Naive thymus-derived CD8-positive, alpha-beta T cell (primary cell): Measurements from ENCODE around the gene HOXA2. TPM values are rescaled to one million over a fixed set of nuclear protein-coding genes. Genes with fewer than 3 reads are reported as not detected.

Experiments
- ATAC-seq, 2 donors: fragments of 150-1000 bp; cut with Tn5 transposase in 1 of 2; sonication (Bioruptor Pico), chemical (Tn5 transposase) in 1 of 2; 1 replicate in 1 of 2; 2 replicates in 1 of 2; pipeline ENCODE4 v1.10.0; 2021; ENCODE audit warnings: mild to moderate bottlenecking in 2 of 2, moderate library complexity in 2 of 2
- POLR2A ChIA-PET: fragments of 350-600 bp; sonication (Branson Sonifier 250); formaldehyde crosslinking; loops from one replicate; lab custom pipeline; 2021; ENCODE audit warnings: antibody characterized with exemption; lab: Charles Lee
- DNase-seq, 10 donors: peaks; one replicate each; pipeline versions ENCODE4 v3.0.0 to v3.0.0-alpha.2; 2020 to 2022
- H3K27ac Mint-ChIP-seq, 10 donors: one replicate each; pipeline ENCODE4 v1.8.0; 2020 to 2022; ENCODE audit warnings: mild to moderate bottlenecking in 10 of 10, mixed read lengths in 10 of 10, moderate library complexity in 4 of 10, inconsistent platforms in 1 of 10
- H3K27me3 Mint-ChIP-seq, 5 donors: one replicate each; pipeline ENCODE4 v1.8.0; 2021 to 2022; ENCODE audit warnings: mixed read lengths in 5 of 5
- H3K36me3 Mint-ChIP-seq, 3 donors: one replicate each; pipeline ENCODE4 v1.8.0; 2020 to 2022; ENCODE audit warnings: mixed read lengths in 3 of 3, mild to moderate bottlenecking in 2 of 3, inconsistent platforms in 1 of 3
- H3K4me1 Mint-ChIP-seq, 4 donors: one replicate each; pipeline ENCODE4 v1.8.0; 2021 to 2022; ENCODE audit warnings: mixed read lengths in 4 of 4
- H3K4me3 Mint-ChIP-seq, 10 donors: one replicate each; pipeline ENCODE4 v1.8.0; 2020 to 2022; ENCODE audit warnings: mild to moderate bottlenecking in 10 of 10, mixed read lengths in 10 of 10, moderate library complexity in 6 of 10, inconsistent platforms in 1 of 10
- H3K9me3 Mint-ChIP-seq, 9 donors: one replicate each; pipeline ENCODE4 v1.8.0; 2020 to 2022; ENCODE audit warnings: mixed read lengths in 9 of 9, mild to moderate bottlenecking in 3 of 9, inconsistent platforms in 1 of 9, moderate library complexity in 1 of 9
- polyA plus RNA-seq, 3 donors: library from polyadenylated mRNA; unstranded; fragments of 300-500 nt; fragmentation: Illumina TruSeq; gene quantifications; one replicate each; pipeline ENCODE4 v1.2.3, GENCODE V29; 2021
- total RNA-seq, 8 experiments: library from RNA in 2 of 8; stranded (reverse) in 2 of 8; gene quantifications; one replicate each; pipeline ENCODE4 v1.2.3 and lab custom pipeline; 2021 to 2026

HOXA2 gene
- total and polyA plus RNA-seq, 5 experiments from 2014 or later: not detected

DNA sequence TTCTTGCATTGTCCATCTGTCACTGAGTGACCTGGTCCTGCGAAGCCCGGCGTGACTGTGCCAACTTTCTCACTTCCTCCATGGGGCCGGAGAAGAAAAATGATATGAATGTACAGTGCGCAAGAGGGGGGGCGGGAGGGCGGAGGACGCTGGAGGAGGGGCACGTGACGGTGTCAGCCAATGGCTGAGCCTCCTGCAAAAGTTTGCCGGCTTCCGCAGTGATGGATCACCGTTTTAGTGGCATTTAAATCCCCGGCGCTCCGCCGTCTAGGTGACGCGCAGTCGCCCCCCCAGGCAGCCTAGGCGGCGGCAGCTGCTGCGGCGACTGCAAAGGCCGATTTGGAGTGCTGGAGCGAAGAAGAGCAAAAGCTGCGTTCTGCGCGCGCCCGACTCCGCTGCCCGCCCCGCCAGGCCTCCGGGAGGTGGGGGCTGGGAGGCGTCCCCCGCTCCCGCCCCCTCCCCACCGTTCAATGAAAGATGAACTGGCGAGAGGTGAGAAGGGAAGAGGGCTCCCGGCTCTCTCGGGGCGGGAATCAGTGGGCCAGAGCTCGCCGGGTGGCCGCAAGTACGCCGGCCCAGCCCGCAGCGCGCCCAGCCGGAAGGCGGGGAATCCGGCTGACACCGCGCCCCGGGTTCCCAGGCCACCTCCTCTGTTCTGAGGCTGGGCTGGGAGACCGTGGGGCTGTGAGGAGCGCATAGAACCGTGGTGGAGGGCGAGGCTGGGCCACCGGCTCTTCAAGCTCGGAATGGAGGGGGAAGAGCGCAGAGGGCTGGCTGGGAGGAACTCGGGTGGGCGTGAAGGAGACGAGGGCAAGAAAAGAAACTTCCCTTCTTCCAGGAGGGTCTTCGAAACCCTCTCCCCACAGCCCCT is 6.4 kb downstream of the HOXA2 start, which contains the start of gene HOXA1:
Gene HOXA1, minus strand, starts transcription at position 104 of the 871 bp plus-strand sequence. Its CDS starts 88 bp downstream, at position 16.
- Mint-ChIP-seq H3K27ac (peak within 1 kb of the TSS in 9 of 10 donors; percentile 25 to 87 (median 72)), H3K27me3 (peaks cover 58 to 90% (median 65%) of the 10 kb centered on the region in 5 donors), H3K36me3 (peaks cover 9 to 20% (median 10%) of the 10 kb centered on the region in 3 donors), H3K4me3 (peak within 1 kb of the TSS; percentile 79 to 94 (median 92)), H3K4me1 (peaks cover 19 to 56% (median 33%) of the 10 kb centered on the region in 4 donors), H3K9me3 (peaks cover 0 to 3% (median 0%) of the 10 kb centered on the region in 9 donors)
- POLR2A ChIA-PET: interaction anchor here (0.7 to 1.4 kb wide), 2 partner anchors 33 to 34 kb away, joined by 3 read pairs; partner anchors contain the start of gene HOXA4
- DNase-seq (peak; percentile 58 to 84 (median 66)), ATAC-seq (peak; percentile 89 to 90)

DNA sequence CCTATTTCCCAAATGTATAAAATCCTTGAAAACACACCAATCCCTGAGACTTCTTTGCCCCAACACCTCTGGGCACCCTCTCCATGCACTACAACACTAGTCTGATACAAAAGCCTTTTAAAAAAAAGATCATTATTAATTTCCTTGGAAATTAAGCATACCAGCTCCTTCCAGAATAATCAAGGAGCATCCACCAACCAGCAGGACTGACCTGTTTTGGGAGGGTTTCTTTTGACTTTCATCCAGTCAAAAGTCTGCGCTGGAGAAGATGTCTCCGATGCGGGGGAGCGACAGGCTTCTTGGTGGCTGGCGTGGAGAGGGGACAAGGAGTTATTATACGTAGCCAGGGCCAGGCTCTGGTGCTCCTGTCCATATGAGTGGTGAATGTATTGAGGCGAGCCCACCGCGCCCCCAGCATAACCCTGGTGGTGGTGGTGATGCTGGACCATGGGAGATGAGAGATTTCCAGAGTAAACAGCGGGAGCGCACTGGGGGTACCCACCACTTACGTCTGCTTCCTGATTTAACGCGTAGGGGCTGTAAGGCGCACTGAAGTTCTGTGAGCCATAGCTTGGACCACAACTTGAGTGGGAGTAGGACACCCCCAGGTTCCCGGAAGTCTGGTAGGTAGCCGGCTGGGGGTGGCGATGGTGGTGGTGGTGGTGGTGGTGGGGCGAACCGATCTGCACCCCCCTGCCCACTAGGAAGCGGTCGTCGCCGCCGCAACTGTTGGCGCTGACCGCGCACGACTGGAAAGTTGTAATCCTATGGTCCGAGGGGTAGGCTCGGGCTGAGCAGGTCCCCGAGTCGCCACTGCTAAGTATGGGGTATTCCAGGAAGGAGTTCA is 7.2 kb downstream of the HOXA2 start:
- Mint-ChIP-seq H3K27ac (peak overlapping the region in 8 of 10 donors; percentile 57 to 84 (median 73)), H3K4me1 (peaks cover 19 to 56% (median 33%) of the 10 kb centered on the region in 4 donors), H3K4me3 (peak overlapping the region; percentile 79 to 94 (median 92)), H3K36me3 (peaks cover 4 to 16% (median 13%) of the 10 kb centered on the region in 3 donors), H3K9me3 (peaks cover 0 to 3% (median 0%) of the 10 kb centered on the region in 9 donors), H3K27me3 (peaks cover 57 to 90% (median 68%) of the 10 kb centered on the region in 5 donors)
- DNase-seq: peak in 1 of 10 donors; percentile 5
- POLR2A ChIA-PET: interaction anchor here (1.4 kb wide), 1 partner anchor 35 kb away, joined by 3 read pairs; the partner anchor contains the start of gene HOXA4
- ATAC-seq: peak in 1 of 2 donors; percentile 24

DNA sequence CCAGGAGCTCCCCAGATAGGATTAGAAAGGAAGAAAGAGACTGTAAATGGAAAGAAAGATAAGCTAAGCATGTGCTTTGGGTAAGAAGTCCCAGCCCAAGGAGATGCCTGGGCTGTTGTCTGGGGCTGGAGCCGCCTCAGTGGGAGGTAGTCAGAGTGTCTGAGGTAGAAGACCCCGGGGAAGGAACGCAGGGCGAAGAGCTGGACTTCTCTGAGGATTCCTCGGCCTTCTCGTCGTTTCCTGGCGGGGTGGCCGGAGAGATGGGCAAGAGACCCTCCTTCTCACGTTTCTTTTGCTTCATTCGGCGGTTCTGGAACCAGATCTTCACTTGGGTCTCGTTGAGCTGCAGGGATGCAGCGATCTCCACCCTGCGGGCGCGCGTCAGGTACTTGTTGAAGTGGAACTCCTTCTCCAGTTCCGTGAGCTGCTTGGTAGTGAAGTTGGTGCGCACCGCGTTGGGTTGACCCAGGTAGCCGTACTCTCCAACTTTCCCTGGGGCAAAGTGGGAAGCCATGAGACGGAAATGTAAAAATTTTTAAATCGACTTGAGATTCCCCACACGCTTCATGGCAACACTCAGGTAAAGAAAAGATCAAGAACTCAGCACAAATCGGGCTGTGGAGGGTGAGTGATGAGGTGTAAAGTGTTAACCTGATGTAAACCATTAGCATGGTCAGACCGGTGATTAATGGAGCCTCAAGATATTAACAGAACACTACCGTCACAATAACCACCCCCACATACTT is 8.0 kb downstream of the HOXA2 start:
- peaks cover 17 to 54% (median 33%) of the 10 kb centered on the region in 4 donors for H3K4me1 Mint-ChIP-seq
- DNase-seq (no peak), ATAC-seq (no peak)
- H3K4me3 Mint-ChIP-seq: peak overlapping the region; percentile 2 to 94 (median 92)
- H3K36me3 Mint-ChIP-seq: peaks cover 0 to 12% (median 9%) of the 10 kb centered on the region in 3 donors
- peak overlapping the region in 3 of 10 donors; percentile 13 to 72 (median 43) for H3K27ac Mint-ChIP-seq
- peaks cover 61 to 90% (median 69%) of the 10 kb centered on the region in 5 donors for H3K27me3 Mint-ChIP-seq
- H3K9me3 Mint-ChIP-seq: peaks cover 0 to 3% (median 0%) of the 10 kb centered on the region in 9 donors
- POLR2A ChIA-PET: no interaction called here

DNA sequence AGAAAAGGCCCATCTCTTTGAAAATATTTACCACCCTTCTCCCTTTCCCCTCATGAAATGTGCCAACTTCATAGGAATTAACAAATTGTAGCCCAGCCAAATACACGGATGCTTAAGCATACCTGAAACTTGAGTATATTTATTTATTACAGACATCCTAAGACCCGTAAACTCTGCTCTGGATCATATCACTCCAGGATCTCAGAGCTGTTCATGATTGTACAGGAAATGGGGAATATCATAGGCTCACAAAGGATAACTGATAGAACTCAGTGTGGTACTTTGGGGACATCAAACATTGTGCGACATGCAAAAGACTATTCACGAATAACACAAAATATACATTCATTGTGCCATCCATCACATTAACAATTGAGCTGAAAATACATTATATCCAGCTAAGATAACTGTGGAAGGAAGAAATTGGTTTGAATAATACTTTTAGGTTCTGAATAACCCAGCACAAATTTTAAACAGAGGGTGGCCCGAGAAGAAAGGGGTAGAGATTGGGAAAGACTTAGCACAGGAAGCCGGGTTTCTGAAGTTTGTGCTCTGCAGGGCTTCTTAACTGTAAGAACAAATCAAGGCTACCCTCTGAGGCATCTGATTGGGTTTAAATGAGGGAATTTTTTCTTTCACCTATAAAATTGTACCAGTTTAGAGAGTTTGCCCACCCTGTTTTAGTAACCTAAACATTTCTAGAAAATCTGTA is 9.1 kb downstream of the HOXA2 start:
- peak overlapping the region in 1 of 10 donors; percentile 42 for H3K4me3 Mint-ChIP-seq
- H3K4me1 Mint-ChIP-seq: peaks cover 14 to 43% (median 30%) of the 10 kb centered on the region in 4 donors
- ATAC-seq: no peak
- no peak for DNase-seq
- H3K27ac Mint-ChIP-seq: no peak overlapping the region
- peaks cover 0 to 8% (median 5%) of the 10 kb centered on the region in 3 donors for H3K36me3 Mint-ChIP-seq
- H3K27me3 Mint-ChIP-seq: peaks cover 62 to 90% (median 69%) of the 10 kb centered on the region in 5 donors
- H3K9me3 Mint-ChIP-seq: peaks cover 0 to 8% (median 0%) of the 10 kb centered on the region in 9 donors
- POLR2A ChIA-PET: no interaction called here

DNA sequence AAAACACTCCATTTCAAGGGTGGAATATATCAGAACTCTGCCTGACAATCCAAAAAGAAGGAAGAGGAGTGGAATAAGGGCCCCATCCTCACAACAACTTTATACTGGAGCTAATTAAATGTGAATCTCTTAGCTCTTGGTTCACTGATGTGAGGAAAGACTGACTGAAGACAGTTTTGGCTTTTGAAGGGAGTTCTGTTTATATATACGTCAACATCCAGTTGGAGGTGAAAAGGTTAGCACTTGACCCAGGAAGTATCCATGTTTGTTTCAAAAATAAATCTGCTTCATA is 9.7 kb downstream of the HOXA2 start:
- no peak overlapping the region for H3K4me3 Mint-ChIP-seq
- no peak overlapping the region for H3K27ac Mint-ChIP-seq
- no peak for DNase-seq
- peaks cover 0 to 8% (median 0%) of the 10 kb centered on the region in 9 donors for H3K9me3 Mint-ChIP-seq
- ATAC-seq: no peak
- peaks cover 0 to 8% (median 5%) of the 10 kb centered on the region in 3 donors for H3K36me3 Mint-ChIP-seq
- POLR2A ChIA-PET: no interaction called here
- peaks cover 13 to 41% (median 29%) of the 10 kb centered on the region in 4 donors for H3K4me1 Mint-ChIP-seq
- H3K27me3 Mint-ChIP-seq: peaks cover 60 to 87% (median 69%) of the 10 kb centered on the region in 5 donors

DNA sequence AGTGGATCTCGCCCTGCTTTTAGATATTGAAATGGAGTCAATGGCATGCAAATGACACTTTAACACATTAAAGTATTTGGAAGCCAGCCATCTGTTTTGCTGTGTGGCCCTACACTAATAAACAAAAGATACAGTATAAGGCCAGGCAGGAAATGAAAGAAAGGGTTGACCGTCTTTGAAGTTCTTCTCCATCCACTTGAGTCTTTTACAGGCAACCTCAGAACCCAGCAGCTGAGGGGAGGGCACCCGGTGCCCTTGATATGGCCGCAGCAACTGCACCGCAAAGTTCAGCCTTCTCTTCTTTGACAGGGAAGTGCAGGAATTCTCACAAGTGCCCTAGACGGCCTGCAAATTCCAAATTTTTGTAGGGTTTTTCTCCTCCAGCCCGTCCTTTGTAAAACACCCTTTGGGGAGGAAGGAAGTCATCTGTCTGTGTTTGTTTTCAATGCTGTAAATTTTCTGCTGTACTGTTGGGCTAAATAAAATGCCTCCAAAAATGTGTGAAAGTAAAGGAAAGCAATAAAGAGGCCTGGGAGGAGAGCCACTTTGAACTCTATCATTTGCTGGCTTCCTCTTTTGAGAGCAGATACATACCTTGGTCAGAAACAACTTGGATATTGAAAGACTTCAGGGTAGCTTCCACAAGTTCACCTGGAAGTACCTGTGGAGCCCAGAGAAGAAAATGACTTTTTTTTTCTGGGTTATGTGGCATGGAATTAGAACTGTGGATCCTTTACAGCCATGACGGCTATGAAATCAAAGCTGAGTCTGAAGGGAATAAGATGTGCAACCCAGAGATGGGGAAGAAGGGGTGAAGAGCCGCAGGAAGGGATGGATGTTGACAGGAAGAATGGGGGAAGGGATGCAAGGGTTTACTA is 10.3 kb downstream of the HOXA2 start:
- peaks cover 0 to 8% (median 2%) of the 10 kb centered on the region in 9 donors for H3K9me3 Mint-ChIP-seq
- no peak overlapping the region for H3K4me3 Mint-ChIP-seq
- H3K36me3 Mint-ChIP-seq: peaks cover 0 to 8% (median 5%) of the 10 kb centered on the region in 3 donors
- DNase-seq (no peak), ATAC-seq (no peak)
- POLR2A ChIA-PET: no interaction called here
- H3K27me3 Mint-ChIP-seq: peaks cover 61 to 87% (median 73%) of the 10 kb centered on the region in 5 donors
- no peak overlapping the region for H3K27ac Mint-ChIP-seq
- H3K4me1 Mint-ChIP-seq: peaks cover 9 to 40% (median 27%) of the 10 kb centered on the region in 4 donors

DNA sequence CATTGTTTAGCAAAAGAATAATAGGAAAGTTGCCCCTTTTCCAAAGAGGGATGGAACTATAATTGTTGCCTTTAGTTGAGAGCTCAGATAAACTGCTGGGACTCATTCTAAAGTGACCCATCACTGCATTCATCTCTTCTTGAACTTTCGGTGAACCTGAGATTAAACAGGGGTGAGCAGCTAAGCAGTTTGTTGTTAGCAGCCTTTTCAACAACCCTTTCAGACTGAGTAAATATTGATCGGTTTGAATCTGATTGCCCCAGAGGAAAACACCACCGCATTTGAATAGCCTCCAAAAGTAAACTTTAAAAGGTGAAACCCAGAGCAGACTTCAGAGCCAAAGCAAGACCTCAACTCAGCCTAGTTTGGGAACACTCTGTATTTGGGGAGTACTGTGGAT is 11.4 kb downstream of the HOXA2 start:
- no peak overlapping the region for H3K27ac Mint-ChIP-seq
- peaks cover 0 to 8% (median 5%) of the 10 kb centered on the region in 3 donors for H3K36me3 Mint-ChIP-seq
- POLR2A ChIA-PET: no interaction called here
- no peak overlapping the region for H3K4me3 Mint-ChIP-seq
- no peak for DNase-seq
- ATAC-seq: no peak
- peaks cover 61 to 88% (median 74%) of the 10 kb centered on the region in 5 donors for H3K27me3 Mint-ChIP-seq
- peaks cover 0 to 8% (median 2%) of the 10 kb centered on the region in 9 donors for H3K9me3 Mint-ChIP-seq
- H3K4me1 Mint-ChIP-seq: peaks cover 7 to 31% (median 22%) of the 10 kb centered on the region in 4 donors

DNA sequence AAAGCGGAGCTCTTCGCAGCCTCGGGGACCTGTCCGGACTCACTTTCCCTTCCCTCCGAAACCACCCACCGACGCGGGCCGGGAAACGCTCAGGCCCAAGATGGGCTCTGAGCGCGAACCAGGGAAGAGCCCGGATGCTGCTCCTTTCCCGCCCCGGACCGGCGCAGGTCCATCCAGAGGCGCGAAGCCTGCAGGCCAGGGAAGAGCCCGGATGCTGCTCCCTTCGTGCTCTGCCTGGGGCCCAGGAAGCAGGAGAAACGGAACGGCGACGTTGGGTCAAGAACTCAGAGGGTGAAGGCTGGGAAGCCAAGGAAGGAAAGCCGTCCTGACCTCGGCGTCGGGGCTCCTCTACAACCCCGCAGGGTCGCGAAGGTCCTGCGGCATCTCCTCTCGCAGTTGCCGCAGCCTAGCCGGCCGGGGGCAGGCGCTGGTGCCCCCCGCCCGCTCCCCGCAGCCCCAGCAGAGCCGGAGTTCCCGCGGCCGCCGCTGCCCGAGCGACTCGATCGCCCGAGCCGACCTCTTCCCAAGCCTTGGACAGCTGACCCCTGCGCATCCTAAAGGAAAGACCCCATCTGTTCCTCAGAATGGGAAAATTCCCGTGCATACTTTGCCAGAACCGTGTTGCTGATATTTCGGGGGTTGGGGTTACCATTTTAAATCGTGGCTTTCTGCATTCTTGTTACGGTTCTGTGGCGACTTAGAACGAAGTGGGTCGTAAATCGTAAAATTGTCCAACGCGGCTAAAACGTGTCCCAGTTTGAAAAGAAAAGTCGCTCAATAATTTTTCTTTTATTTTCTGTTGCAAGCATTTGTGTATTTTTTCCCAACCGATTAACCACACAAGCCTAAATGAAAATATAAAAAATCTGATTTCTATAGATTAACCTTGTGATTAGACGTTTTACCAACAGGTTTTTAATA is 14.2 kb downstream of the HOXA2 start:
- H3K9me3 Mint-ChIP-seq: peaks cover 0 to 8% (median 2%) of the 10 kb centered on the region in 9 donors
- DNase-seq (no peak), ATAC-seq (no peak)
- peaks cover 2 to 19% (median 10%) of the 10 kb centered on the region in 4 donors for H3K4me1 Mint-ChIP-seq
- peak overlapping the region in 7 of 10 donors; percentile 10 to 69 (median 37) for H3K4me3 Mint-ChIP-seq
- peaks cover 3 to 8% (median 3%) of the 10 kb centered on the region in 3 donors for H3K36me3 Mint-ChIP-seq
- peaks cover 50 to 70% (median 62%) of the 10 kb centered on the region in 5 donors for H3K27me3 Mint-ChIP-seq
- POLR2A ChIA-PET: interaction anchor here (0.6 kb wide), 1 partner anchor 222 kb away, joined by 4 read pairs; no protein-coding TSS in a partner anchor
- H3K27ac Mint-ChIP-seq: no peak overlapping the region

DNA sequence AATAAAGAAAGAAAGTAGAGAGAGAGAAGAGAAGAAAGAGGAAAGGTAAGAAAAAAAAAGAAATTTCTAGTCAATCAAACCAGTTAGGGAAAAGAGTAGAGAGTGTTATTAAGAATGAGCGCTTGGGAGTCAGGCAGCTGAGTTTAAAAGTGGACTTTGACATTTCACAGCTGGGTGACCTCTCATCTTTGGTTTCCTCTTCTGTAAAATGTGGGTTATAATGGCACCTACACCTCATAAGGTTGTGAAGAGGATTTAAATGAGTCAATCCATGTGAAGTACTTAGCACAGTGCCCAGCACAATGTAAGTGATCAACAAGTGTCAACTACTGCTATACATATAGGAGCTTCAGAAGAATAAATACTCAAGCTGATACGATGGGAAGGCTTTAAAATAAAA is 18.8 kb downstream of the HOXA2 start:
- no peak overlapping the region for H3K4me3 Mint-ChIP-seq
- H3K27ac Mint-ChIP-seq: peak overlapping the region in 1 of 10 donors; percentile 26
- POLR2A ChIA-PET: no interaction called here
- ATAC-seq (no peak), DNase-seq (no peak)
- peaks cover 0 to 9% (median 7%) of the 10 kb centered on the region in 4 donors for H3K4me1 Mint-ChIP-seq
- H3K36me3 Mint-ChIP-seq: peaks cover 0 to 3% (median 0%) of the 10 kb centered on the region in 3 donors
- peaks cover 16 to 28% (median 19%) of the 10 kb centered on the region in 5 donors for H3K27me3 Mint-ChIP-seq
- peaks cover 0 to 2% (median 0%) of the 10 kb centered on the region in 9 donors for H3K9me3 Mint-ChIP-seq
